Suprapubic skin (tissue), 4 donors: Measurements from ENCODE around the gene SLC66A2.

Experiments
- EP300 ChIP-seq: sonication (generic); formaldehyde crosslinking; IDR thresholded peaks from one replicate; pipeline ENCODE4 v1.6.1; 2017; ENCODE audit warnings: antibody characterized with exemption
- POLR2A ChIP-seq, 2 donors: fragments of 450-650 bp; IDR thresholded peaks; one replicate each; pipeline ENCODE4 v1.6.1; 2017; ENCODE audit warnings: antibody characterized with exemption in 2 of 2, mild to moderate bottlenecking in 2 of 2, moderate library complexity in 2 of 2
- POLR2AphosphoS5 ChIP-seq, 3 donors: sonication (generic); formaldehyde crosslinking; IDR thresholded peaks; one replicate each; pipeline ENCODE4 v1.6.1; 2017; ENCODE audit warnings: antibody characterized with exemption in 3 of 3
- TF ChIP-seq, protein P1 (sequence below), 2 donors: fragments of 200-600 bp in 1 of 2; fragments of 450-650 bp in 1 of 2; sonication (generic) in 1 of 2; IDR thresholded peaks; one replicate each; pipeline ENCODE4 v1.5.1; 2016 to 2019; ENCODE audit warnings: antibody characterized with exemption in 2 of 2, mild to moderate bottlenecking in 1 of 2, moderate library complexity in 1 of 2

DNA sequence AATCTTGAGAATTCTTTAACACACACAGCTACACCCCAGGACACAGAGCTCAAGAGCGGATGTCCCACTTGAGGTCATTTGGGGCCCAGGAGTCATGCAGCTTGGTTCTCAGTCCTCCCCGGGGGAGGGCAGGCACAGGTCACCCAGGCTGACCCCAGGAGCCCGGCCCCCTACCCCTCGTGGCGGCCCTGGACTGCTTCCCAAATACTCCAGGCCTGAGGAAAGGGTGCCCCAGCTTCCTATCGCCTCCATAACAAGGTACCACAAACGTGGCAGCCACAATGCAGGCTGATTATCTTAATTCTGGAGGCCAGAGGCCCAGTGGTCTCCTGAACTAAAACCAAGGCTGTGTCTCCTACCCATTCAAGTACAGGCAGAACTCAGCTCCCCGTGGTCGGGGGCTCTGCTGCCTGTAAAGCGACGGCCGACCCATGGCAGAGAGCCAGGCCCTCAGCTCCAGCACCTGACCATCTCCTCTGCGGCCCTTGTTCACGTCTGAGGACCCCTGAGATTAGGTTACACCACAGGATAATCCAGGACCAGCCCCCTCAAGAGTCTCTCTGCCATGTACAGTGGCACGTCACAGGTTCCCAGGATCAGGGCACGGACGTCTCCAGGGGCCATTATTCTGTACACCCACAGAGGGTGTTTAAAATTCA lies 10.5 kb downstream of the SLC66A2 start:
- TF ChIP-seq POLR2A (IDR thresholded peaks at IDR 0.05) = no peak
- TF ChIP-seq, protein P1, sequence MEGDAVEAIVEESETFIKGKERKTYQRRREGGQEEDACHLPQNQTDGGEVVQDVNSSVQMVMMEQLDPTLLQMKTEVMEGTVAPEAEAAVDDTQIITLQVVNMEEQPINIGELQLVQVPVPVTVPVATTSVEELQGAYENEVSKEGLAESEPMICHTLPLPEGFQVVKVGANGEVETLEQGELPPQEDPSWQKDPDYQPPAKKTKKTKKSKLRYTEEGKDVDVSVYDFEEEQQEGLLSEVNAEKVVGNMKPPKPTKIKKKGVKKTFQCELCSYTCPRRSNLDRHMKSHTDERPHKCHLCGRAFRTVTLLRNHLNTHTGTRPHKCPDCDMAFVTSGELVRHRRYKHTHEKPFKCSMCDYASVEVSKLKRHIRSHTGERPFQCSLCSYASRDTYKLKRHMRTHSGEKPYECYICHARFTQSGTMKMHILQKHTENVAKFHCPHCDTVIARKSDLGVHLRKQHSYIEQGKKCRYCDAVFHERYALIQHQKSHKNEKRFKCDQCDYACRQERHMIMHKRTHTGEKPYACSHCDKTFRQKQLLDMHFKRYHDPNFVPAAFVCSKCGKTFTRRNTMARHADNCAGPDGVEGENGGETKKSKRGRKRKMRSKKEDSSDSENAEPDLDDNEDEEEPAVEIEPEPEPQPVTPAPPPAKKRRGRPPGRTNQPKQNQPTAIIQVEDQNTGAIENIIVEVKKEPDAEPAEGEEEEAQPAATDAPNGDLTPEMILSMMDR (IDR thresholded peaks at IDR 0.05) = no peak
- TF ChIP-seq POLR2AphosphoS5 (IDR thresholded peaks at IDR 0.05) = no peak
- TF ChIP-seq EP300 = no peak
